Thyroid gland (tissue), 4 donors: ENCODE measurements around the gene ANKLE2.

ENCODE experiments used
- CTCF ChIP-seq, 6 experiments: fragments of 200-600 bp in 3 of 6; fragments of 450-650 bp in 3 of 6; sonication (generic) in 3 of 6; IDR thresholded peaks; one replicate each; pipeline ENCODE4 v1.5.1; 2016 to 2019; ENCODE audit warnings: antibody characterized with exemption in 6 of 6, mild to moderate bottlenecking in 2 of 6, inconsistent platforms in 1 of 6, moderate library complexity in 1 of 6
- POLR2A ChIP-seq, 2 donors: fragments of 450-650 bp; IDR thresholded peaks; one replicate each; pipeline ENCODE4 v1.6.1; 2017; ENCODE audit warnings: antibody characterized with exemption in 2 of 2, mild to moderate bottlenecking in 2 of 2, moderate library complexity in 1 of 2

- TF ChIP-seq CTCF (IDR thresholded peaks at IDR 0.05), result no peak
- TF ChIP-seq POLR2A (IDR thresholded peaks at IDR 0.05), result no peak
These were observed 51.6 kb downstream of the ANKLE2 start for GRCh38 chr12:132710043-132710404.
